RWPE1 (cell line): ENCODE data around the gene PKD1.
"Not testable (repeated sequence)": the region's sequence is repeated elsewhere in the genome, so short reads cannot be mapped to it uniquely, and the experiment has no call there.

ENCODE experiments used
- CTCF ChIA-PET: fragments of 350-600 bp; sonication (Branson Sonifier 250); formaldehyde crosslinking; extraction: SDS; loops from one replicate; lab custom pipeline; 2021; lab: Yijun Ruan, JAX
- POLR2A ChIA-PET: fragments of 400-600 bp; formaldehyde crosslinking; extraction: SDS; loops from one replicate; lab custom pipeline; 2020; ENCODE audit warnings: antibody characterized with exemption; ENCODE audit not compliant: low non-redundant PET; lab: Yijun Ruan, JAX
- DNase-seq: peaks from one replicate; pipeline ENCODE4 v3.0.0; 2012; ENCODE audit warnings: low spot score
- H3K27ac ChIP-seq: fragments of 450-650 bp; 2 replicates; pipeline ENCODE4 v1.5.1; 2017
- TF ChIP-seq, protein P1 (sequence below): fragments of 450-650 bp; conservative IDR thresholded peaks from 2 replicates; pipeline ENCODE4 v1.5.1; 2017; ENCODE audit warnings: low read depth, mild to moderate bottlenecking

Gene PKD1

GRCh38 chr16:2135770-2136490, at the start of gene PKD1:
Gene PKD1, minus strand, starts transcription at chr16:2135898. Its CDS starts 209 bp downstream, at chr16:2135689.
- peak within 1 kb of the TSS; percentile 82 for H3K27ac ChIP-seq
- POLR2A ChIA-PET, CTCF ChIA-PET, DNase-seq: not testable (repeated sequence)

DNA sequence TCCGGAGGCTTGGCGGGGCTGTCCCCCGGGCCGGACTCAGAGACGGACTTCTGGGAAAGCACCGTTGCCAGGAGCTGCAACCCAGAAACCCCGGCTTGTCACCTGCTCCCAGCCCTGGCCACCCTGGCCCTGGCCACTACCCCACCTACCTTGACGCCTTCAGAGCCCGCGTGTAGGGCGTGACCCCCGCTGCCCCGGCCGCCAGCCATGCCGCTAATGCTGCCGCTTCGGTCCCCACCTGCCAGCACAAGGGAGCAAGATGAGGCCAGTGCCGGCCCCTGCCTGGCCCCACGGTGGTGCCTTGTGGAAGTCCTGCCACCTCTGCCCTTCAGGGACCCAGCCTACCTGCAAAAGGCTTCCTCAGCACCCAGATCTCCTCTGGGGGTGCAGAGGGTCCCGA, 49.3 kb upstream of the PKD1 start:
- DNase-seq = no peak
- TF ChIP-seq, protein P1, sequence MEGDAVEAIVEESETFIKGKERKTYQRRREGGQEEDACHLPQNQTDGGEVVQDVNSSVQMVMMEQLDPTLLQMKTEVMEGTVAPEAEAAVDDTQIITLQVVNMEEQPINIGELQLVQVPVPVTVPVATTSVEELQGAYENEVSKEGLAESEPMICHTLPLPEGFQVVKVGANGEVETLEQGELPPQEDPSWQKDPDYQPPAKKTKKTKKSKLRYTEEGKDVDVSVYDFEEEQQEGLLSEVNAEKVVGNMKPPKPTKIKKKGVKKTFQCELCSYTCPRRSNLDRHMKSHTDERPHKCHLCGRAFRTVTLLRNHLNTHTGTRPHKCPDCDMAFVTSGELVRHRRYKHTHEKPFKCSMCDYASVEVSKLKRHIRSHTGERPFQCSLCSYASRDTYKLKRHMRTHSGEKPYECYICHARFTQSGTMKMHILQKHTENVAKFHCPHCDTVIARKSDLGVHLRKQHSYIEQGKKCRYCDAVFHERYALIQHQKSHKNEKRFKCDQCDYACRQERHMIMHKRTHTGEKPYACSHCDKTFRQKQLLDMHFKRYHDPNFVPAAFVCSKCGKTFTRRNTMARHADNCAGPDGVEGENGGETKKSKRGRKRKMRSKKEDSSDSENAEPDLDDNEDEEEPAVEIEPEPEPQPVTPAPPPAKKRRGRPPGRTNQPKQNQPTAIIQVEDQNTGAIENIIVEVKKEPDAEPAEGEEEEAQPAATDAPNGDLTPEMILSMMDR = no peak
- no peak overlapping the region for H3K27ac ChIP-seq
- ChIA-PET POLR2A (no interaction called here), CTCF (interaction anchor here (0.7 to 1.5 kb wide), 2 partner anchors 10 to 155 kb away, joined by 3 read pairs; partner anchors contain the start of gene ABCA3)

DNA sequence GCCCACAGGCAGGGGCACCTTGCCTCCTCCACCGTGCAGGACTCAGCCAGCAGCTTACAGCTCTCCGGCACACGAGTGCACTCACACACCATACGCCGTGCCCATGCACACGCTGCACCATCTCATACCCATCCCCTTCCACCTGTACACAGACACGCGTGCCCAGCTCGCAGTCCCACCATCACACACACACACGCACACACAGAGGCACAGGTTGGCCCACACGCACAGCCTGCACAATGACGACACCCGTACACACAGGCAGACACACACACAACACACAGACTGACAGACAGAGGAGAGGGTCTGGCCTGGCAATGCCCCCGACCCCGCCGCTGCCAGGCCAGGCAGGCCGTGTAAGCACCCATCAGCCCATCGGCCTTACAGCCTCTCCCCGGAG, 48.6 kb upstream of the PKD1 start:
- TF ChIP-seq, protein P1 = no peak
- ChIA-PET POLR2A (no interaction called here), CTCF (no interaction called here)
- no peak overlapping the region for H3K27ac ChIP-seq
- DNase-seq = no peak

GRCh38 chr16:2183671-2184070, 48.0 kb upstream of the PKD1 start:
- H3K27ac ChIP-seq = no peak overlapping the region
- CTCF ChIA-PET = interaction anchor here (0.6 kb wide), 1 partner anchor 349 kb away, joined by 3 read pairs; no protein-coding TSS in a partner anchor

DNA sequence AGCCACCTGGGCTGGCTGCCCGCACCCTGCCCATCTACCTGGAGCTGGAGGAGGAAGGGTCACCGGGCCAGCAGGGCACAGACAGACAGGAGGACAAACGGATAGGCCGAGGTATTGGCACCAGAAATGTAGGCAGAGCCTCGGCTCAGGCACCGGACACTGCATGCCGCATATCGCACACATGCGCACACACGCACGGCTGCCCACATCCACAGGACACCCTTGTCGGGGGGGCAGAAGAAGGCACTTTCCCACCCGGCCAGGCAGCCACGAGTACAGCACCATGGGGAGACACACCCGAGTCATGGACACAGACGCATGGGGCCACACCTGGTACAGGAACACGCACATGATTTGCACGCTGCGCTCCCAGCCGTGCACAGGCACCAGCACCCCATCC, 46.3 kb upstream of the PKD1 start:
- no peak for DNase-seq
- TF ChIP-seq, protein P1 = no peak
- ChIA-PET CTCF (no interaction called here), POLR2A (interaction anchor here (0.5 kb wide), 1 partner anchor 26 kb away, joined by 4 read pairs; no protein-coding TSS in a partner anchor)
- H3K27ac ChIP-seq = peak overlapping the region; percentile 48

More at GRCh38 chr16:2183671-2184070, 48.0 kb upstream of the PKD1 start:
- TF ChIP-seq, protein P1 = no peak
- DNase-seq = no peak
- POLR2A ChIA-PET = no interaction called here

GRCh38 chr16:2180962-2181923, 45.5 kb upstream of the PKD1 start:
- ChIA-PET CTCF (interaction anchor here (1.7 kb wide), 1 partner anchor 13 kb away, joined by 8 read pairs; no protein-coding TSS in a partner anchor), POLR2A (no interaction called here)
- peak overlapping the region; percentile 48 for H3K27ac ChIP-seq
- TF ChIP-seq, protein P1 = no peak
- no peak for DNase-seq
